GF-D8 (cell line): Measurements from ENCODE around the gene HABP2.

Experiments
- DNase-seq: peaks from one replicate; lab custom pipeline; 2025; lab: John Stamatoyannopoulos, UW

The HABP2 gene

DNA sequence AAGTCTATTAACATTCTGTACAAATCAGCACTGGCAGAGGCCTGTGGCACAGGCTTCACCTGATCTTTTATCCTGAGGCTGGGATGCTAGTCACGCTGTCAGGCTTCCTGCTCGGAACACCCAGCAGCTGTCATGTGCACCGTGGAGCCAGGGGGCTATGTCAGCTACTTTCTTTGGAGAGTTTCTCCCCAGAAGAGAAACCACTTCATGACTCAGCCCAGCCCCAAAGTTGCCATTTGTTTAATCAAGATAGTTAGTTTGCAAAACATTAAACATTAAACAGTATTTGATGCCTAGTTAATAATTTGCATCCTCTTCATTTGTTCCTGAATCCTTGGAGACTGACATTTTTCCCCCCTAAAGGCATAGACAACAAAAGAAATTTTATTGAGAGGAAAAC, at the start of gene HABP2:
Gene HABP2, plus strand, starts transcription at position 353 of the 400 bp plus-strand sequence. CDS start 69 bp downstream, outside the sequence.
- DNase-seq, result no peak

DNA sequence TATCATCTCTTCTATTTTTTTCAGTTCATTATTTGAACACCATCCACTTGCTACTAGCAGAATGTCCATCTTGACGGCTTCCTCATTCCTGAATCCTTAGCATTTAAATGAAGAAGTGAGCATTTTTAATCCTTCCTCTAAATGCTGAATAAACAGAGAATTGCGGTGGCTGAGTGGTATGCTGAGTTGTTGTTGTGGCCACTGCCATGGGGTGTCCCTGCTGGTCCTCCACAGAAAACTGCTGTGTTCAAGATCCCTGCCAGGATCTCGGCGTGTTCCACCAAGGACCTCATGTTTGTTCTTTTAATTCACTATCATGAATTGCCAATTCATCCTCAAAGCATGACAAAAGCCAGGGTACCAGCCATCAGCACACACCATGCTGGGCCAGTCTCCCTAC, 48.9 kb upstream of the HABP2 start:
- no peak for DNase-seq

- DNase-seq, result no peak
Observed at GRCh38 chr10:113504423-113504822, 48.4 kb upstream of the HABP2 start.

DNA sequence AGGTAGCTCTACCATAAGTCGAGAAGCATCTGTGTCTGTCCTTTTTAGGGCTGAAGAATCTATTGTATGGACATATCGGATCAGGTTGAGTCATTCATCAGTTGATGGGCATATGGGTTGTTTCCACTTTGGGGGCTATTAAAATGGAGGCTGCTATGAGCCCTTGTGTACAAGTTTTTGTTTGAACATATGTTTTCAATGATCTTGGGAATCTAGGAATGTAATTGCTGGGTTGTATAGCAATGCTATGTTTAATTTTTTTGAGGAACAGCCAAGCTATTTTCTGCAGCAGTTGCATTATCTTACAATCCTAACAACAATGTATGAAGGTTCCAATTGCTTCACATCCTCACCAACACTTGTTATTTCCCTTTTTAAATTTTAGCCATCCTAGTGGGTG, 46.4 kb upstream of the HABP2 start:
- no peak for DNase-seq

GRCh38 chr10:113511419-113511818, 41.4 kb upstream of the HABP2 start:
- DNase-seq, result no peak

DNA sequence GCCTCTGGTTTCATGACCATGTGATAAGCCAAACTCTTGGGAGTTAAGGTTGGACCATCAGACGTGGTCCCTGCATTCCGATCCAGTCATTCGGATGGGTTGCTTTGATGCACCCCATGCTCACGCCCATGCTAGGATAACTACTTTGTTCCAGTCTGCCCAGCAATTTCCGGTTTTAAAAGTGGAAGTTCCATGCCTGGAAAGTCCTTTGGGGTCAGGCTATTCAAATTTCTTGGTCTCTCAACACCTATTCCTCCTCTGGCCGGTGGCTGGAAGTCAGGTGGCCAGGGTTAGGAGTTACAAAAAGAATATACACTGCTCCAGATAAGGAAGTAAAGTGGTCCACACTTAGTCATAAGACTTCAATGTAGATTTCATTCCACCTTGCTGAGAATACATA, 37.7 kb upstream of the HABP2 start:
- DNase-seq, result no peak

DNA sequence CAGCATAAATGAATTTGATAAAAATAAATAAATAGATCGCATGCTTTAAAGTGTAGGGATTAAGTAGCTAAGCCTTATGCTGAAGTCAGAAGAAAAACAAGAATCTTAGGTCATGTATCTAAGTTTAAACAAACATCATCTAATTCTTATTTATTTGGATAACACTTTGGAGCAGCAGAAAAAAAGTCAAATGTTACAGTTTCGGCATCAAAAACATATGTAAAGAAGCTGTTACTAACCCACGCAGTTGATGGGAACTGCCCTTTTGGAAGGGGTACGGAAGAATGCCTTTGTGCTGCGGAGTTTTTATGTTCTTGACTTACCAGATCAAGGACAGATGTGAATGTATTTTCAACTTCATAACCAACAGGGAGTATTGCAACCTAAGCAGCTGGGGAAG, 37.3 kb upstream of the HABP2 start:
- DNase-seq, result no peak

GRCh38 chr10:113516061-113516460, 36.8 kb upstream of the HABP2 start:
- DNase-seq, result no peak

GRCh38 chr10:113517165-113517900, 35.5 kb upstream of the HABP2 start:
- no peak for DNase-seq

- DNase-seq, result no peak
Observed at GRCh38 chr10:113517901-113518260, 35.0 kb upstream of the HABP2 start.

GRCh38 chr10:113518415-113518814, 34.4 kb upstream of the HABP2 start:
- DNase-seq, result no peak

GRCh38 chr10:113518816-113519591, 33.8 kb upstream of the HABP2 start:
- no peak for DNase-seq

GRCh38 chr10:113519681-113520115, 33.2 kb upstream of the HABP2 start:
- DNase-seq, result no peak

GRCh38 chr10:113520261-113520660, 32.6 kb upstream of the HABP2 start:
- no peak for DNase-seq

- DNase-seq, result no peak
Observed at GRCh38 chr10:113520690-113521474, 32.0 kb upstream of the HABP2 start.

GRCh38 chr10:113521475-113521795, 31.4 kb upstream of the HABP2 start:
- no peak for DNase-seq

- no peak for DNase-seq
Observed at GRCh38 chr10:113522460-113522859, 30.4 kb upstream of the HABP2 start.

DNA sequence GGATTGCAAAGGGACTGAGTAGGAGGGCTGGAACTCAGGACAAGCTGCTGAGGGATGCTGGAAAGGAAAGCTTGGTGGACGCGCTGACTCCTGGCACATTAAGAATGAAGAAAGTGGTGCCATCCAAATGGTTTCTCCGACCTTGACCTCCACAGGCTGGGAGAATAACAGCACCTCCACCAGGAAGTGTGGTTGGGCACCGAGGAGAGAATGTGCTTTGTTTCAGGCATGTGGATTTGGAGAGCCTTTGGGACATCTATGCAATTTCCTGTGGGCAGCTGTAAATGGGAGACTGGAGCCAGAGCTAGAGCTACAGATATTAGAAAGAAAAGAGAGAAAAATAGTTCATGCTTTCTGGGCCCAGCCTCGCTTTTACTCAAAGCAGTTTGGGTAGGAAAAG, 29.8 kb upstream of the HABP2 start:
- no peak for DNase-seq

DNA sequence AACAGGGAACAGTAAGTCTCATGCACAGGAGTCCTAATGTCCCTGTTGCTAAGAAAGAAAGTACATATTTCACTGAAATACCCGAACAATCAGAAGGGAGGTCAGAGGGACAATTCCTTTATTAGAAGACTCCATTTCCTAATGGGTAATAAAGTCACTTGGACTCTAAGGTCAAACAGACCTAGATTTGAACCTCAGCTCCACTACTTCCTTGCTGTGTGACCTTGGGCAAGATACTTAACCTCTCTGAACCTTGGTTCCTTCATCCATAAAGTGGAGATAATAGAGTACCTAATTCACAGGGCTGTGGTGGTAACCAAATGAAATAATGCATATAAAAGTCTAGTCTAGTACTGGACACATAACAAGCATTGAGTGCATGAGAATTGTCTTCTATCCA, 29.2 kb upstream of the HABP2 start:
- no peak for DNase-seq

GRCh38 chr10:113524120-113524519, 28.7 kb upstream of the HABP2 start:
- DNase-seq, result no peak

- DNase-seq, result no peak
Observed at GRCh38 chr10:113524539-113525490, 28.0 kb upstream of the HABP2 start.

DNA sequence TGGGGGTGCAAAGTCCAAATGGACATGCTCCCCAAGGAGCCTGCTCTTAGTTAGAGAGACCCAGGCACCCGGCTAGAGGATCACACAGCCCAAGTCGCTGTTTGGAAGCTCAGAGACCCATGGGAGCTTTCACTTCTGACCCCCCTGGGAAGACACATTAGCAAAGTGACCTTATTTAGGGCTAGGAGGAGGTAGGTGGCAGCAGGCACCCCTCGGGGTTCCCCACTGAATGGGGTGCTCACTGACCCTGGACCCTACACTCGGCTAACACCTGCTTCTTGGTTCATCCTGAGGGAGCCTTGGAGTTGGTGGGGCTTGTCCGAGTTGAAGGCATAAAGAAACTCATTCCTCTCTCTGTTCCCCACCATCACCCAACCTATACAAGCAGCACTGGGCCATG, 27.1 kb upstream of the HABP2 start:
- DNase-seq, result no peak
